AG04450 (cell line): Measurements from ENCODE around the gene GNAI2. TPM values are rescaled to one million over a fixed set of nuclear protein-coding genes. Genes with fewer than 3 reads are reported as not detected.
A peak's percentile ranks its signal among the peaks of the same experiment; 100 is the strongest.

Source experiments
- CTCF ChIA-PET: fragments of 300-600, 350-600 bp; formaldehyde crosslinking; extraction: SDS; loops from one replicate; lab custom pipeline; 2022; ENCODE audit warnings: antibody characterized with exemption, inconsistent platforms; lab: Charles Lee
- POLR2A ChIA-PET: fragments of 350-600 bp; formaldehyde crosslinking; extraction: SDS; loops from one replicate; lab custom pipeline; 2021; ENCODE audit warnings: antibody characterized with exemption, inconsistent platforms; lab: Yijun Ruan, JAX
- DNase-seq: peaks from one replicate; pipeline ENCODE4 v3.0.0-alpha.2; 2011; ENCODE audit warnings: low read depth, low spot score
- H3K27ac ChIP-seq: one replicate; pipeline ENCODE4 v1.5.1; 2012; ENCODE audit warnings: low read depth, low read length, control low read depth
- H3K27me3 ChIP-seq: one replicate; pipeline ENCODE4 v1.6.0; 2012; ENCODE audit warnings: low read length; ENCODE audit not compliant: control insufficient read depth, insufficient read depth
- H3K4me3 ChIP-seq: 2 replicates; pipeline ENCODE4 v1.5.1; 2011; ENCODE audit warnings: mild to moderate bottlenecking, low read depth, low read length, control low read depth
- H3K9me3 ChIP-seq: 2 replicates; pipeline ENCODE4 v1.5.1; 2012; ENCODE audit warnings: low read length; ENCODE audit not compliant: control insufficient read depth, insufficient read depth
- polyA plus RNA-seq: library from polyadenylated mRNA; depleted of rRNA; stranded (reverse); fragments of >200 nt; gene quantifications from 2 replicates; pipeline ENCODE4 v1.2.3, GENCODE V29; 2011
- TF ChIP-seq, protein P1 (sequence below): IDR thresholded peaks from 2 replicates; pipeline ENCODE4 v1.5.1; 2011; ENCODE audit warnings: low read depth, low read length, control low read depth, inconsistent platforms

The GNAI2 gene
- polyA plus RNA-seq, 1 experiment = 603 TPM

DNA sequence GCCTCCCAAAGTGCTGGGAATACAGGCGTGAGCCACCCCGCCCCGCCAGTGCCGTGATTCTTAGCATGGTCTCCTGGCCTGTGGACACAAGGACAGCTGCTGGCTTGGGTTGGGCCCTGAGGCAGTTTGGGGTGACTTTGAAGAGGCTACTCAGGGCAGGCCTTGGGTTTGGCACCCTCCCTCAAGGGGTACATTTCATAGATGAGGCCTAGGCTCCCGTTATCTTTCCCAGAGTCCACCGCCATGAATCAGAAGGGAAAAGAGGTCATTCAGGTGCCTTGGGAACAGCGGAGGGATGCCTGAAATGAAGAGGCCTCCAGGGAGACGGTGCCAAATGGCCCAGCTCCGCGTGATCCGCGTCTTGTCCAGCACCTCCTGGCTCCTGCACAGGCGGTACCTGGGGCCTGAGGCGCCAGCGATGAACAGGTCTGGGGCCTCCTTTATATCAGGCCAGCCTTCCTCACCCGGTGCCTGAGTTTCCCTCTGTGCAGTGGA is 9.3 kb downstream of the GNAI2 start:
- POLR2A ChIA-PET = interaction anchor here (1.2 to 1.6 kb wide), 2 partner anchors 10 to 50 kb away, joined by 3 to 4 read pairs; no protein-coding TSS in a partner anchor

DNA sequence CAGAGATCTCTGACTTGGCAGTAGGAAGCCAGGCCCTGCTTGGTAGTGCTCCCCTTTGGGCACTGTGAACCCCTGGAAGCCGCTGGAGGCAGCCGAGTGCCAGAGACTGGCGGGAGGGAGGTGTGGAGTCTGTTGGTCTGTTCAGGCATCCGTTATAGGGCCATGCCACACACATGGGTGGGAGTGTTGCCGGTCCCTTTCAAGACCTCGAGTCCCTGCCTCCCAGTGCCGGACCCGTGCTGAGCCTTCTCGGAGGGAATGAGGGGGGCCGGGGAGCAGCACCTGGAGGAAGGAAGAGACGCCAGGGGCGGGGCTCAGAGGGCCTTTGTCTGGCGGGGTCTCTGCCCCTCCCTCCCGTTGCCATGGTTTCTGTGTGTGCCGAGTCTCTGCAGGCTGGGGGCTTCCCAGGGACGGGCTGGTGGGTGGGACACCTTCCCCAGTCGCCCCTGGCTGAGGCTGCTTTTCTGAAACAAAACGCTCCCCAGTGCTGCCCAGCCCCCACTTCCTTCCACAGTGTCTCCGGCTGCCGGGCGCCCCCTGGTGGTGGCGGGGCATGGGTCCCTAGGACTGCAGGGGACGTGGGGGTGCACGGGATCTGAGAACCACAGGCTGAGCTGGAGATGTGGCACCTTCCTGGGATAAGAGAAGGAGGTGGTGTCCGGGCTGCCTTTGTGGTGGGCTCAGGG is 10.0 kb downstream of the GNAI2 start:
- Histone ChIP-seq H3K4me3 (peak overlapping the region; percentile 49), H3K27ac (peak overlapping the region; percentile 91), H3K9me3 (no peaks in the 10 kb centered on the region; the same call in 1 of the 2 replicates), H3K27me3 (no peaks in the 10 kb centered on the region)
- TF ChIP-seq, protein P1, sequence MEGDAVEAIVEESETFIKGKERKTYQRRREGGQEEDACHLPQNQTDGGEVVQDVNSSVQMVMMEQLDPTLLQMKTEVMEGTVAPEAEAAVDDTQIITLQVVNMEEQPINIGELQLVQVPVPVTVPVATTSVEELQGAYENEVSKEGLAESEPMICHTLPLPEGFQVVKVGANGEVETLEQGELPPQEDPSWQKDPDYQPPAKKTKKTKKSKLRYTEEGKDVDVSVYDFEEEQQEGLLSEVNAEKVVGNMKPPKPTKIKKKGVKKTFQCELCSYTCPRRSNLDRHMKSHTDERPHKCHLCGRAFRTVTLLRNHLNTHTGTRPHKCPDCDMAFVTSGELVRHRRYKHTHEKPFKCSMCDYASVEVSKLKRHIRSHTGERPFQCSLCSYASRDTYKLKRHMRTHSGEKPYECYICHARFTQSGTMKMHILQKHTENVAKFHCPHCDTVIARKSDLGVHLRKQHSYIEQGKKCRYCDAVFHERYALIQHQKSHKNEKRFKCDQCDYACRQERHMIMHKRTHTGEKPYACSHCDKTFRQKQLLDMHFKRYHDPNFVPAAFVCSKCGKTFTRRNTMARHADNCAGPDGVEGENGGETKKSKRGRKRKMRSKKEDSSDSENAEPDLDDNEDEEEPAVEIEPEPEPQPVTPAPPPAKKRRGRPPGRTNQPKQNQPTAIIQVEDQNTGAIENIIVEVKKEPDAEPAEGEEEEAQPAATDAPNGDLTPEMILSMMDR = peak; percentile 97
- ChIA-PET POLR2A (interaction anchor here (0.8 to 2.8 kb wide), 6 partner anchors 10 to 91 kb away, joined by 3 to 24 read pairs (median 4); partner anchors contain the start of gene GNAI2), CTCF (interaction anchor here (0.6 to 1.9 kb wide), 28 partner anchors 8 to 1949 kb away, joined by 3 to 45 read pairs (median 5); partner anchors contain the start of genes GNAI2, GNAT1, HYAL3 and NAA80)
- no peak for DNase-seq

More for the DNA sequence above, 9.3 kb downstream of the GNAI2 start:
- DNase-seq = no peak
- Histone ChIP-seq H3K27me3 (no peaks in the 10 kb centered on the region), H3K4me3 (peak overlapping the region; percentile 49; the same call in 1 of the 2 replicates), H3K27ac (peak overlapping the region; percentile 91), H3K9me3 (no peaks in the 10 kb centered on the region; the same call in 1 of the 2 replicates)
- TF ChIP-seq, protein P1 = no peak
- CTCF ChIA-PET = no interaction called here

GRCh38 chr3:50246517-50246954 is 10.5 kb downstream of the GNAI2 start:
- ChIA-PET CTCF (interaction anchor here (0.6 to 1.9 kb wide), 30 partner anchors 8 to 1948 kb away, joined by 3 to 45 read pairs (median 4); partner anchors contain the start of genes GNAI2, GNAT1, HYAL3 and NAA80), POLR2A (interaction anchor here (0.8 to 2.8 kb wide), 5 partner anchors 10 to 91 kb away, joined by 3 to 24 read pairs (median 5); partner anchors contain the start of gene GNAI2)
- H3K27ac ChIP-seq = peak overlapping the region; percentile 91
- DNase-seq = no peak
- TF ChIP-seq, protein P1 = no peak
- no peaks in the 10 kb centered on the region; the same call in 1 of the 2 replicates for H3K9me3 ChIP-seq
- no peaks in the 10 kb centered on the region for H3K27me3 ChIP-seq
- peak overlapping the region; percentile 17; the same call in 1 of the 2 replicates for H3K4me3 ChIP-seq

- no peaks in the 10 kb centered on the region; the same call in 1 of the 2 replicates for H3K9me3 ChIP-seq
- ChIA-PET CTCF (interaction anchor here (0.6 to 4.2 kb wide), 6 partner anchors 8 to 56 kb away, joined by 3 to 31 read pairs (median 5); no protein-coding TSS in a partner anchor), POLR2A (interaction anchor here (2.8 kb wide), 1 partner anchor 12 kb away, joined by 24 read pairs; the partner anchor contains the start of gene GNAI2)
- TF ChIP-seq, protein P1 = no peak
- DNase-seq = no peak
- no peak overlapping the region for H3K27ac ChIP-seq
- no peaks in the 10 kb centered on the region for H3K27me3 ChIP-seq
- H3K4me3 ChIP-seq = no peak overlapping the region
These were observed 12.4 kb downstream of the GNAI2 start for GRCh38 chr3:50248387-50248786.
